ENCODE measurements around the gene MTX3. TPM values are rescaled to one million over a fixed set of nuclear protein-coding genes. Genes with fewer than 3 reads are reported as not detected.

The MTX3 gene
- total RNA-seq, 1 donor from 2014 or later = 27.9 TPM

DNA sequence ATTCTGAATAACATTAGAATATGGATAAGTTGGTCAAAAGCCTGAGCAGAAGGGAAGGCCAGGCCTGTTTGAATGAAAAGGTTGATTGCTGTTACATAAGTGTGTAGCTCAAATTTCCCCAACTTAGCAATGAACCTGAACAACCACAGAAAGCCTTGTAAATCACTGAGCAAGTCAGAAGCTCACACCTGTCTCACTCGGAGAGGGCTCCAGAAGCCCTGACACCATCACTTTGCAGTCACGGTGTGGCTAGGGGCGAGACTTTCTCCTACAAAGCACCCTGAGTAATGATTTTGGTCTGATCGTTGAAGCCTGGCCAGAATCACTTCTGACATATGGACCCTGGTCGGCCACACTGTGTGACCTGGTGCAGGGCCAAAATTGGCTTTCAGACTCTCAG is 62.0 kb downstream of the MTX3 start:
- H3K9me3 Mint-ChIP-seq = no peaks in the 10 kb centered on the region
- H3K36me3 Mint-ChIP-seq (ENCODE audit: low read depth) = no peaks in the 10 kb centered on the region
- TF ChIP-seq, protein P1, sequence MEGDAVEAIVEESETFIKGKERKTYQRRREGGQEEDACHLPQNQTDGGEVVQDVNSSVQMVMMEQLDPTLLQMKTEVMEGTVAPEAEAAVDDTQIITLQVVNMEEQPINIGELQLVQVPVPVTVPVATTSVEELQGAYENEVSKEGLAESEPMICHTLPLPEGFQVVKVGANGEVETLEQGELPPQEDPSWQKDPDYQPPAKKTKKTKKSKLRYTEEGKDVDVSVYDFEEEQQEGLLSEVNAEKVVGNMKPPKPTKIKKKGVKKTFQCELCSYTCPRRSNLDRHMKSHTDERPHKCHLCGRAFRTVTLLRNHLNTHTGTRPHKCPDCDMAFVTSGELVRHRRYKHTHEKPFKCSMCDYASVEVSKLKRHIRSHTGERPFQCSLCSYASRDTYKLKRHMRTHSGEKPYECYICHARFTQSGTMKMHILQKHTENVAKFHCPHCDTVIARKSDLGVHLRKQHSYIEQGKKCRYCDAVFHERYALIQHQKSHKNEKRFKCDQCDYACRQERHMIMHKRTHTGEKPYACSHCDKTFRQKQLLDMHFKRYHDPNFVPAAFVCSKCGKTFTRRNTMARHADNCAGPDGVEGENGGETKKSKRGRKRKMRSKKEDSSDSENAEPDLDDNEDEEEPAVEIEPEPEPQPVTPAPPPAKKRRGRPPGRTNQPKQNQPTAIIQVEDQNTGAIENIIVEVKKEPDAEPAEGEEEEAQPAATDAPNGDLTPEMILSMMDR (conservative IDR thresholded peaks at IDR 0.05) = no peak

More for the DNA sequence above, 62.0 kb downstream of the MTX3 start:
- H3K27me3 Mint-ChIP-seq (ENCODE audit: low read depth) = no peaks in the 10 kb centered on the region
- H3K4me3 Mint-ChIP-seq = no peak overlapping the region
- DNase-seq (ENCODE audit: low read depth, low spot score) = no peak
- no peaks in the 10 kb centered on the region for H3K4me1 Mint-ChIP-seq
- H3K27ac Mint-ChIP-seq (ENCODE audit: unreplicated experiment) = no peak overlapping the region

Other genes with a start within 250 kb of the MTX3 start
- gene THBS4, start 44.1 kb upstream of the MTX3 start, total RNA-seq = 6.9 and 10.0 TPM in 2 replicates